Tibial nerve (tissue), 4 donors: ENCODE data around the gene CLCA2.

Source experiments
- CTCF ChIP-seq, 5 experiments: fragments of 200-600 bp in 3 of 5; fragments of 450-650 bp in 2 of 5; sonication (generic) in 3 of 5; IDR thresholded peaks; one replicate each; pipeline ENCODE4 v1.5.1; 2016 to 2019; ENCODE audit warnings: antibody characterized with exemption in 5 of 5, mild to moderate bottlenecking in 3 of 5, moderate library complexity in 2 of 5
- EP300 ChIP-seq, 2 donors: sonication (generic); formaldehyde crosslinking; IDR thresholded peaks; one replicate each; pipeline ENCODE4 v1.6.1; 2017; ENCODE audit warnings: antibody characterized with exemption in 2 of 2, mild to moderate bottlenecking in 1 of 2

GRCh38 chr1:86466986-86467385 is 43.0 kb downstream of the CLCA2 start:
- no peak for TF ChIP-seq CTCF (IDR thresholded peaks at IDR 0.05)
- no peak for TF ChIP-seq EP300 (IDR thresholded peaks at IDR 0.05)
